GM08714 (cell line): ENCODE results near the gene LYRM4.

ENCODE experiments used
- H3K4me3 ChIP-seq: fragments of 200-500 bp; sonication (Bioruptor generic); 2 replicates; pipeline ENCODE4 v1.5.1; 2014; ENCODE audit warnings: mild to moderate bottlenecking, low read length, inconsistent platforms
- ZNF274 ChIP-seq: IDR thresholded peaks from 2 replicates; pipeline ENCODE4 v1.6.1; 2012; ENCODE audit warnings: mild to moderate bottlenecking, low read depth, low read length

Gene LYRM4

GRCh38 chr6:5243069-5243468, 17.7 kb downstream of the LYRM4 start:
- no peak overlapping the region for H3K4me3 ChIP-seq
- TF ChIP-seq ZNF274 = no peak

- no peak for TF ChIP-seq ZNF274
- H3K4me3 ChIP-seq = no peak overlapping the region
These were observed 19.5 kb downstream of the LYRM4 start for GRCh38 chr6:5241252-5241651.

- TF ChIP-seq ZNF274 = no peak
- no peak overlapping the region for H3K4me3 ChIP-seq
These were observed 22.4 kb downstream of the LYRM4 start for GRCh38 chr6:5238336-5238735.

GRCh38 chr6:5237805-5238204, 22.9 kb downstream of the LYRM4 start:
- no peak for TF ChIP-seq ZNF274

GRCh38 chr6:5235830-5236229, 24.9 kb downstream of the LYRM4 start:
- no peak overlapping the region for H3K4me3 ChIP-seq

More at GRCh38 chr6:5237805-5238204, 22.9 kb downstream of the LYRM4 start:
- H3K4me3 ChIP-seq = no peak overlapping the region

GRCh38 chr6:5234874-5235273, 25.9 kb downstream of the LYRM4 start:
- no peak overlapping the region for H3K4me3 ChIP-seq
- TF ChIP-seq ZNF274 = no peak

More at GRCh38 chr6:5235830-5236229, 24.9 kb downstream of the LYRM4 start:
- TF ChIP-seq ZNF274 = no peak

- no peak overlapping the region for H3K4me3 ChIP-seq
- no peak for TF ChIP-seq ZNF274
These were observed 29.5 kb downstream of the LYRM4 start for GRCh38 chr6:5231289-5231688.

- H3K4me3 ChIP-seq = no peak overlapping the region
- no peak for TF ChIP-seq ZNF274
These were observed 30.7 kb downstream of the LYRM4 start for GRCh38 chr6:5230081-5230480.

GRCh38 chr6:5229356-5229755, 31.4 kb downstream of the LYRM4 start:
- H3K4me3 ChIP-seq = no peak overlapping the region
- TF ChIP-seq ZNF274 = no peak

GRCh38 chr6:5223309-5223708, 37.4 kb downstream of the LYRM4 start:
- no peak for TF ChIP-seq ZNF274
- H3K4me3 ChIP-seq = no peak overlapping the region

- TF ChIP-seq ZNF274 = no peak
- H3K4me3 ChIP-seq = no peak overlapping the region
These were observed 40.3 kb downstream of the LYRM4 start for GRCh38 chr6:5220443-5220842.

GRCh38 chr6:5219011-5219691, 41.6 kb downstream of the LYRM4 start:
- no peak overlapping the region for H3K4me3 ChIP-seq
- no peak for TF ChIP-seq ZNF274

- TF ChIP-seq ZNF274 = no peak
These were observed 43.4 kb downstream of the LYRM4 start for GRCh38 chr6:5217356-5217755.

GRCh38 chr6:5215799-5216198, 45.0 kb downstream of the LYRM4 start:
- no peak for TF ChIP-seq ZNF274
- H3K4me3 ChIP-seq = no peak overlapping the region

More at GRCh38 chr6:5217356-5217755, 43.4 kb downstream of the LYRM4 start:
- H3K4me3 ChIP-seq = no peak overlapping the region

GRCh38 chr6:5215159-5215558, 45.6 kb downstream of the LYRM4 start:
- TF ChIP-seq ZNF274 = no peak
- no peak overlapping the region for H3K4me3 ChIP-seq

- no peak overlapping the region for H3K4me3 ChIP-seq
- TF ChIP-seq ZNF274 = no peak
These were observed 46.1 kb downstream of the LYRM4 start for GRCh38 chr6:5214570-5215052.

- H3K4me3 ChIP-seq = no peak overlapping the region
- no peak for TF ChIP-seq ZNF274
These were observed 46.9 kb downstream of the LYRM4 start for GRCh38 chr6:5213836-5214235.
